GM10266 (cell line): ENCODE results near the gene CLMN.
A peak's percentile ranks its signal among the peaks of the same experiment; 100 is the strongest.

Source experiments
- DNase-seq: peaks from one replicate; pipeline ENCODE4 v3.0.0; 2012; ENCODE audit errors: extremely low spot score
- CTCF ChIP-seq: IDR thresholded peaks from 2 replicates; pipeline ENCODE4 v1.5.1; 2012; ENCODE audit warnings: mild to moderate bottlenecking, low read depth; ENCODE audit not compliant: control insufficient read depth, insufficient read depth; ENCODE audit errors: missing control alignments

Gene CLMN

GRCh38 chr14:95319312-95320077 lies at the start of gene CLMN:
CLMN (minus strand) TSS chr14:95319908; CDS start chr14:95319792, 116 bp downstream.
- no peak for TF ChIP-seq CTCF
- peak; percentile 82 for DNase-seq

GRCh38 chr14:95365401-95365800 lies 45.7 kb upstream of the CLMN start:
- no peak for DNase-seq
- TF ChIP-seq CTCF: no peak

- DNase-seq: no peak
- no peak for TF ChIP-seq CTCF
Measured at GRCh38 chr14:95364481-95365209, 44.9 kb upstream of the CLMN start.

GRCh38 chr14:95363468-95363954 lies 43.8 kb upstream of the CLMN start:
- DNase-seq: peak; percentile 56
- TF ChIP-seq CTCF: no peak

- TF ChIP-seq CTCF: no peak
- no peak for DNase-seq
Measured at GRCh38 chr14:95362138-95362494, 42.4 kb upstream of the CLMN start.

GRCh38 chr14:95361373-95362137 lies 41.8 kb upstream of the CLMN start:
- peak; percentile 81 for DNase-seq
- peak; percentile 74 for TF ChIP-seq CTCF
